Measurements from ENCODE around the gene SPIRE1.
"Not testable (repeated sequence)": the region's sequence is repeated elsewhere in the genome, so short reads cannot be mapped to it uniquely, and the experiment has no call there.

Gene SPIRE1

DNA sequence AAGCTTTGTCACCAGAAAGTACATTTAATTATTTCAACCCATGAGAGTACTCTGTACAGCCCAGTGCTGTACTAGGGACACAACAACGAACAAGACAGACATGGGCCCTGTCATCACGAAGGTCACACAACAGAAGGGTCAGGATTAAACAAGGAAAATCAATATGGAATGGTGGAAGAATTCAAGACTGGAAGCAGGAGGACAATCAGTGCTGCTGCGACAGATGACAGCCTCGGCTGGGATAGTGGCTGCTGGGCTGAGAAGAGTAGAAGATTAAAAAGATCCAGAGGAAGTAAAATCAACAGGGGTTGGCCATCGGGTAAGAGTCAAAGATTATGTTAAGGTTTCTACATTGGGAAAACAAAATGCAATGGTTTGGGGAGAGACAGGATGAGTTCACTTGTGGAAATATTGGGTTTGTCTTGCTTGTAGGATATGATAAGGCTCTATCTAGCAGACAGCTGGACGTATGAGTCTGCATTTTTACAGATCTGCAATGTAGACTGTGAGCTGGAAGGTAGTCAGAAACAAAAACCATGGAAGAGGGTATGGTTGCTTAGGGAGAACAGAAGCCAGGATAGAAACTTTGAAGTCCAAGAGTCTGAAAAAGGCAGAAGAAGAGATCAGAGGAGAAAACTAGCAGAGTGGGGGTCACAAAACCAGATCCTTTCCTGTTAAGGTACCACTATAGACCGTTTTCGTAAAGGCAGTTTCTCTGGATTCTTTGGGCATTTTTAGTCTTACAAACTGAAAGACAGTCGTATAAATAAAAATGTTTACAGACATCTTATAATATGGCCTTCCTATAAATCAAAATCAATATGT is 166.1 kb downstream of the SPIRE1 start:
- TF ChIP-seq CSDC2 (CRISPR knock-in tag; IDR thresholded peaks at IDR 0.05), result no peak
- no peak for TF ChIP-seq ESRRG (CRISPR knock-in tag; IDR thresholded peaks at IDR 0.05)
- no peak for TF ChIP-seq ZFP30 (CRISPR knock-in tag; IDR thresholded peaks at IDR 0.05)
- TF ChIP-seq, protein P1, sequence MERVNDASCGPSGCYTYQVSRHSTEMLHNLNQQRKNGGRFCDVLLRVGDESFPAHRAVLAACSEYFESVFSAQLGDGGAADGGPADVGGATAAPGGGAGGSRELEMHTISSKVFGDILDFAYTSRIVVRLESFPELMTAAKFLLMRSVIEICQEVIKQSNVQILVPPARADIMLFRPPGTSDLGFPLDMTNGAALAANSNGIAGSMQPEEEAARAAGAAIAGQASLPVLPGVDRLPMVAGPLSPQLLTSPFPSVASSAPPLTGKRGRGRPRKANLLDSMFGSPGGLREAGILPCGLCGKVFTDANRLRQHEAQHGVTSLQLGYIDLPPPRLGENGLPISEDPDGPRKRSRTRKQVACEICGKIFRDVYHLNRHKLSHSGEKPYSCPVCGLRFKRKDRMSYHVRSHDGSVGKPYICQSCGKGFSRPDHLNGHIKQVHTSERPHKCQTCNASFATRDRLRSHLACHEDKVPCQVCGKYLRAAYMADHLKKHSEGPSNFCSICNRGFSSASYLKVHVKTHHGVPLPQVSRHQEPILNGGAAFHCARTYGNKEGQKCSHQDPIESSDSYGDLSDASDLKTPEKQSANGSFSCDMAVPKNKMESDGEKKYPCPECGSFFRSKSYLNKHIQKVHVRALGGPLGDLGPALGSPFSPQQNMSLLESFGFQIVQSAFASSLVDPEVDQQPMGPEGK (CRISPR knock-in tag; IDR thresholded peaks at IDR 0.05; ENCODE audit: borderline replicate concordance), result no peak
- no peak for ATAC-seq

DNA sequence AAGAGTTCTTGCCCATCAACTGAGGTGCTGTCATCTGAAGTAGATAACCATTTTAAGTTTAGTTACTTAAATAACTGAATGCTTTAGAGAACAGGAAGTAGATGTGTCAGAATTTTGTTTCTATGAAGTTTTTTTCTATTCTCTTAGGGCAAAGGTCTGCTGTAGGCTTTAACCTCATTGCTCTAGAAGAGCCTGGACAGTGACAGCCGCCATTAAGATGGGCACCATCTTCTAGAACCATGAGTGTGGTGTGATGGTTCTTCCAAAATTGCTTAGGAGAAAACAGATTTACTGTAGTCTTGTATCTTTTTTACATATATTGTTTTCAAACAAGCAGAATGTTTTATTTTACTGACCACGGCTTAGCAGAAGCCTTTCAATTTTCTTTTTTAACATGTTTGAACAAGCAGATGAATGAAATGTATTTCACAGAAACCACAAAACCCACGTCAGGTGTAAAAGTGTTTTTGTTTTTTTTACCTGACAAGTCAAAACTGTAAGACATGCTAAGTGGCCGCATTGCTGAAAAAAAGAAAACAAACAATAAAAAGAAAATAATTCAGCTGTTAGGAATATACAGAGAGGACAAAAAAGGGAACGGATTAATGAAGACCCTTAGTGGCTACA is 172.3 kb downstream of the SPIRE1 start:
- TF ChIP-seq ZNF70 (CRISPR knock-in tag; IDR thresholded peaks at IDR 0.05), result no peak
- TF ChIP-seq, protein P2, sequence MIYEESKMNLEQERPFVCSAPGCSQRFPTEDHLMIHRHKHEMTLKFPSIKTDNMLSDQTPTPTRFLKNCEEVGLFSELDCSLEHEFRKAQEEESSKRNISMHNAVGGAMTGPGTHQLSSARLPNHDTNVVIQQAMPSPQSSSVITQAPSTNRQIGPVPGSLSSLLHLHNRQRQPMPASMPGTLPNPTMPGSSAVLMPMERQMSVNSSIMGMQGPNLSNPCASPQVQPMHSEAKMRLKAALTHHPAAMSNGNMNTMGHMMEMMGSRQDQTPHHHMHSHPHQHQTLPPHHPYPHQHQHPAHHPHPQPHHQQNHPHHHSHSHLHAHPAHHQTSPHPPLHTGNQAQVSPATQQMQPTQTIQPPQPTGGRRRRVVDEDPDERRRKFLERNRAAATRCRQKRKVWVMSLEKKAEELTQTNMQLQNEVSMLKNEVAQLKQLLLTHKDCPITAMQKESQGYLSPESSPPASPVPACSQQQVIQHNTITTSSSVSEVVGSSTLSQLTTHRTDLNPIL (CRISPR knock-in tag; IDR thresholded peaks at IDR 0.05; ENCODE audit: low read depth), result no peak
- no peak for TF ChIP-seq ZNF8 (CRISPR knock-in tag; IDR thresholded peaks at IDR 0.05)
- TF ChIP-seq, protein P3, sequence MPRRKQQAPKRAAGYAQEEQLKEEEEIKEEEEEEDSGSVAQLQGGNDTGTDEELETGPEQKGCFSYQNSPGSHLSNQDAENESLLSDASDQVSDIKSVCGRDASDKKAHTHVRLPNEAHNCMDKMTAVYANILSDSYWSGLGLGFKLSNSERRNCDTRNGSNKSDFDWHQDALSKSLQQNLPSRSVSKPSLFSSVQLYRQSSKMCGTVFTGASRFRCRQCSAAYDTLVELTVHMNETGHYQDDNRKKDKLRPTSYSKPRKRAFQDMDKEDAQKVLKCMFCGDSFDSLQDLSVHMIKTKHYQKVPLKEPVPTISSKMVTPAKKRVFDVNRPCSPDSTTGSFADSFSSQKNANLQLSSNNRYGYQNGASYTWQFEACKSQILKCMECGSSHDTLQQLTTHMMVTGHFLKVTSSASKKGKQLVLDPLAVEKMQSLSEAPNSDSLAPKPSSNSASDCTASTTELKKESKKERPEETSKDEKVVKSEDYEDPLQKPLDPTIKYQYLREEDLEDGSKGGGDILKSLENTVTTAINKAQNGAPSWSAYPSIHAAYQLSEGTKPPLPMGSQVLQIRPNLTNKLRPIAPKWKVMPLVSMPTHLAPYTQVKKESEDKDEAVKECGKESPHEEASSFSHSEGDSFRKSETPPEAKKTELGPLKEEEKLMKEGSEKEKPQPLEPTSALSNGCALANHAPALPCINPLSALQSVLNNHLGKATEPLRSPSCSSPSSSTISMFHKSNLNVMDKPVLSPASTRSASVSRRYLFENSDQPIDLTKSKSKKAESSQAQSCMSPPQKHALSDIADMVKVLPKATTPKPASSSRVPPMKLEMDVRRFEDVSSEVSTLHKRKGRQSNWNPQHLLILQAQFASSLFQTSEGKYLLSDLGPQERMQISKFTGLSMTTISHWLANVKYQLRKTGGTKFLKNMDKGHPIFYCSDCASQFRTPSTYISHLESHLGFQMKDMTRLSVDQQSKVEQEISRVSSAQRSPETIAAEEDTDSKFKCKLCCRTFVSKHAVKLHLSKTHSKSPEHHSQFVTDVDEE (CRISPR knock-in tag; IDR thresholded peaks at IDR 0.05), result no peak
- no peak for TF ChIP-seq ARNTL (CRISPR knock-in tag; IDR thresholded peaks at IDR 0.05; ENCODE audit: borderline replicate concordance, low read depth)
- TF ChIP-seq TCF4 (CRISPR knock-in tag; IDR thresholded peaks at IDR 0.05; ENCODE audit: borderline replicate concordance), result no peak
- no peak for TF ChIP-seq ZFP3 (CRISPR knock-in tag; IDR thresholded peaks at IDR 0.05)
- TF ChIP-seq ZC3H10 (CRISPR knock-in tag; IDR thresholded peaks at IDR 0.05), result no peak
- no peak for TF ChIP-seq GLIS3 (CRISPR knock-in tag; IDR thresholded peaks at IDR 0.05)
- TF ChIP-seq ZNF565 (CRISPR knock-in tag; conservative IDR thresholded peaks at IDR 0.05; ENCODE audit: low read depth), result no peak
- no peak for TF ChIP-seq ESRRG (CRISPR knock-in tag; IDR thresholded peaks at IDR 0.05)
- no peak for TF ChIP-seq BACH2 (CRISPR knock-in tag; IDR thresholded peaks at IDR 0.05; ENCODE audit: borderline replicate concordance)
- TF ChIP-seq, protein P1 (CRISPR knock-in tag; IDR thresholded peaks at IDR 0.05; ENCODE audit: borderline replicate concordance), result no peak
- no peak for TF ChIP-seq OSR1 (CRISPR knock-in tag; IDR thresholded peaks at IDR 0.05)
- no peak for TF ChIP-seq SNAI2 (CRISPR knock-in tag; IDR thresholded peaks at IDR 0.05)
- TF ChIP-seq ZFP30 (CRISPR knock-in tag; IDR thresholded peaks at IDR 0.05), result no peak
- TF ChIP-seq PPARA (CRISPR knock-in tag; IDR thresholded peaks at IDR 0.05; ENCODE audit: borderline replicate concordance), result no peak
- TF ChIP-seq, protein P4, sequence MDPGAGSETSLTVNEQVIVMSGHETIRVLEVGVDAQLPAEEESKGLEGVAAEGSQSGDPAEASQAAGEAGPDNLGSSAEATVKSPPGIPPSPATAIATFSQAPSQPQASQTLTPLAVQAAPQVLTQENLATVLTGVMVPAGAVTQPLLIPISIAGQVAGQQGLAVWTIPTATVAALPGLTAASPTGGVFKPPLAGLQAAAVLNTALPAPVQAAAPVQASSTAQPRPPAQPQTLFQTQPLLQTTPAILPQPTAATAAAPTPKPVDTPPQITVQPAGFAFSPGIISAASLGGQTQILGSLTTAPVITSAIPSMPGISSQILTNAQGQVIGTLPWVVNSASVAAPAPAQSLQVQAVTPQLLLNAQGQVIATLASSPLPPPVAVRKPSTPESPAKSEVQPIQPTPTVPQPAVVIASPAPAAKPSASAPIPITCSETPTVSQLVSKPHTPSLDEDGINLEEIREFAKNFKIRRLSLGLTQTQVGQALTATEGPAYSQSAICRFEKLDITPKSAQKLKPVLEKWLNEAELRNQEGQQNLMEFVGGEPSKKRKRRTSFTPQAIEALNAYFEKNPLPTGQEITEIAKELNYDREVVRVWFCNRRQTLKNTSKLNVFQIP (CRISPR knock-in tag; IDR thresholded peaks at IDR 0.05; ENCODE audit: borderline replicate concordance, low read depth), result no peak
- no peak for TF ChIP-seq ISL1 (CRISPR knock-in tag; IDR thresholded peaks at IDR 0.05)
- TF ChIP-seq, protein P5, sequence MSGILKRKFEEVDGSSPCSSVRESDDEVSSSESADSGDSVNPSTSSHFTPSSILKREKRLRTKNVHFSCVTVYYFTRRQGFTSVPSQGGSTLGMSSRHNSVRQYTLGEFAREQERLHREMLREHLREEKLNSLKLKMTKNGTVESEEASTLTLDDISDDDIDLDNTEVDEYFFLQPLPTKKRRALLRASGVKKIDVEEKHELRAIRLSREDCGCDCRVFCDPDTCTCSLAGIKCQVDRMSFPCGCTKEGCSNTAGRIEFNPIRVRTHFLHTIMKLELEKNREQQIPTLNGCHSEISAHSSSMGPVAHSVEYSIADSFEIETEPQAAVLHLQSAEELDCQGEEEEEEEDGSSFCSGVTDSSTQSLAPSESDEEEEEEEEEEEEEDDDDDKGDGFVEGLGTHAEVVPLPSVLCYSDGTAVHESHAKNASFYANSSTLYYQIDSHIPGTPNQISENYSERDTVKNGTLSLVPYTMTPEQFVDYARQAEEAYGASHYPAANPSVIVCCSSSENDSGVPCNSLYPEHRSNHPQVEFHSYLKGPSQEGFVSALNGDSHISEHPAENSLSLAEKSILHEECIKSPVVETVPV (CRISPR knock-in tag; IDR thresholded peaks at IDR 0.05), result no peak
- no peak for ATAC-seq

DNA sequence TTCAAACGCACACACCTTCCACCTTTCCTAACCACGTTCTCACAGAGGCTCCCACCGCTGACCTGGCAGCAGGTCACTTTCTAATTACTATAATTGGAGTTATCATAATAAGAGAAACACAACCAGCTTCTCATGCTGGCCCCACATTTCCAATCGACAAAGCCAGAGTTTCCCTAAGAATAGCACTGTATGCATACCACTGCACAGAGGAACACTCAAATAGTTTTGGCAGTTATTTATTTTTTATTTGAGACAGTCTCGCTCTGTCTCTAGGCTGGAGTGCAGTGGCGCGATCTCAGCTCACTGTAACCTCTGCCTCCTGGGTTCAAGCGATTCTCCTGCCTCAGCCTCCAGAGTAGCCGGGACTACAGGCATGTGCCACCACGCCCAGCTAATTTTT is 176.0 kb downstream of the SPIRE1 start:
- not testable (repeated sequence) for ATAC-seq
